G401.6 (cell line): Measurements from ENCODE around the gene SOX13.
"Not testable (repeated sequence)": the region's sequence is repeated elsewhere in the genome, so short reads cannot be mapped to it uniquely, and the experiment has no call there.

Source experiments
- FAIRE-seq: peaks from 2 replicates; lab custom pipeline; 2012; peaks lifted over from hg19 to GRCh38; lab: Jason Lieb, UNC

The SOX13 gene

DNA sequence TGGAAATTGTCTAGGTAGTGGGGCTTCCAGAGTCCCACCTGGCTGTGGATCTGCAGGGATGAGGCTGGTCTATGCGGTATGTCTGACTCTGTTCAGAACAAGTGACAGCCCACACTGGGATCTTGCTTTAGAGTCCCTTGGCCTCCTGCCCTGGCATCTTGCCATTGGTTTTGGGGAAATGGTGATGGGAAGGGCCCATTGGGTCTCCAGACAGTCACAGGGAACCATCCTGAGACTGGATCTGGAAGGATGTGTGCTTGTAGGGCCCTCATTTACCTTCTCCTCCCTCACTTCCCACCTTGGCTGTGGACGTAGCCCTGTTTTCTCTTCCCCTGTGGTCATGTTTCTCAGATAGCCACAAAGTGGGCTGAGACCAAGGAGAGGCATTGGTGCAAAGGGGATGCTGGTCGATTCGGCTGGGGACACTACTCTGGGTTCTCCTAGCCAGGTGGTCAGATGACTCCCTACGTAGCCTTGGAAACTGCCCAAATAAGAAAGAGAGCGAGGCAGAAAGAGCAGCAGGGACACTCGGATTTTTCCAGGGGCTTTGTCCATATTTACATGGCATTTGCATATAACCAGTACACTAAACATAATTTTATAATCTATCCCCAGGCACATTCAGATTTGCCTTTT, 15.1 kb downstream of the SOX13 start:
- no peak for FAIRE-seq

- no peak for FAIRE-seq
Measured at GRCh38 chr1:204088596-204088995, 15.7 kb downstream of the SOX13 start.

GRCh38 chr1:204089044-204089751, 16.3 kb downstream of the SOX13 start:
- no peak for FAIRE-seq

- not testable (repeated sequence) for FAIRE-seq
Measured at GRCh38 chr1:204090132-204090531, 17.2 kb downstream of the SOX13 start.

DNA sequence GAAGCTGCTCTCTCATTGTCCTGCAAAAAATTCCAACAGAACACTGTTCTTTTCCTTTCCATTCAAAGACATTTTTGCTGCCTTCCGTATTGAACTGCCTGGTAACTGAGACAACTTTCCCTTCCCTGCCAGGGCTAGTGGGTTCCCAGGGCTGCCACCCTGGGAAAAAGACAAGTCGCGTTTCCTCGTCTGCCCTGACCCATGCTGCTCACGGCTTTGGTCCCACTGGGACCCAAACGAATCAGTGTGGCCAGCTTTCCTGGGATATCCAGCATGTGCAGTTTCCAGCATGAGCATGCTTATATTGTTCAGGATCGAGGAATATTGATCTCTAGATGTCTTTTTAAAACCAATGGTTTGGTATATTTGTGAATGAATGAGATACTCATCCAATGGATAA, 18.2 kb downstream of the SOX13 start:
- FAIRE-seq = no peak

- no peak for FAIRE-seq
Measured at GRCh38 chr1:204091787-204092312, 18.9 kb downstream of the SOX13 start.

GRCh38 chr1:204092632-204093420, 19.9 kb downstream of the SOX13 start:
- FAIRE-seq = no peak

GRCh38 chr1:204093421-204093717, 20.5 kb downstream of the SOX13 start:
- FAIRE-seq = no peak

GRCh38 chr1:204093781-204094180, 20.9 kb downstream of the SOX13 start:
- no peak for FAIRE-seq

DNA sequence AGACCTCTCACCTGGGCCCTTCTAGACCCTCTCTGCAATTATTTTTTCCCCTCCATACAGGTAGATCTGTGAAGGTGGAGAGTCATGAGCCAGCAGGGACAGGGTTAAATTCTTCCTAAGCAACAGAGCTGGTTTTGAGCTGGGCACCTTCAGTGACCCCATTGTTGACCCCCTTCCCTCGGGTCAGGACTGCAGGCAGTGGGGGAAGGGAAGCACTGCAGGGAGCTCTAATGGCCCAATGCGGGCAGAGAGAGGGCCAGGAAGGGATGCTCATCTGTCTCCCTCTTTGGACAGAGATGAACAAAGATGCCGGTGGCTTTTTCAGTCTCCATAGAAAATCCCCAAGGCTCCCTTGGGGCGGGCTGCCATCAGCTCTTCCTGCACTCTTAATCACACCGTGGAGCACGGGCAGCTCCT, 21.4 kb downstream of the SOX13 start:
- no peak for FAIRE-seq

DNA sequence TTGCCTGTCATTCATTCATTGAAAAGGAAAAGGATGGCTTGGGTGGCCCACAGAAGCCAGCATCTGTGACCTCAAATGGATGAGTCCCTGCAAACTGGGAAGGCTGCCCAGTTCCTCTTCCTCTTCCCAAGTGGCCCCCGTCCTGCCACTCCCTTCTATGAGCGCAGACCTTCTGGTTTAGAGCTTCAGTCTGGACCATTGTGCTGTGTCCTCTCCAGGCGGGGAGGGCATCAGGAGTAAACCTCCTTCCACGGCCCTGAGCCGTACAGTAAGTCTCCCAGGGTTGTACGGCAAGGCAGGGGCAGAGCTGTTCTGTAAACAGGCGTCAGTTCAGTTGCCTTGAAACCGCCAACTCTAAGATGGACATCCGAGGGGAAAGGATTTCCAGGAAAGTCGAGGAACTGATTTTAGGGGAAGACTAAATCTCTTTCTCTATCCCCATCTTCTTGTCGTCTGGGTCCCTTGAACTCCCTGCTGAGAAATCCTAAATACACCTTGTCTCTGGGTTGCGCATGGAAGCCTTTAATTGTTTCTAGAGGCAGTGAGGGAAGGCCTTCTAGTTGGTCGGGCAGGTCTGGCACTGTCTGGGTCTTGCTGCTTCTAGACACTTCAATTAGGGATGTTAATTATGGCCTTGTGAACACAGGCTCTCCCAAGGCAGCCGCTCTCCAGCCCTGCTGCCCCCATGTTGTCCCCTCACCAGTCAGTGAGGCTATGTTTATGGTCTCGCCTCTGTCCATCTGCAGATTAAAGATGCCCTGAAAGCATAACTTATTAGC, 22.1 kb downstream of the SOX13 start:
- FAIRE-seq = no peak

DNA sequence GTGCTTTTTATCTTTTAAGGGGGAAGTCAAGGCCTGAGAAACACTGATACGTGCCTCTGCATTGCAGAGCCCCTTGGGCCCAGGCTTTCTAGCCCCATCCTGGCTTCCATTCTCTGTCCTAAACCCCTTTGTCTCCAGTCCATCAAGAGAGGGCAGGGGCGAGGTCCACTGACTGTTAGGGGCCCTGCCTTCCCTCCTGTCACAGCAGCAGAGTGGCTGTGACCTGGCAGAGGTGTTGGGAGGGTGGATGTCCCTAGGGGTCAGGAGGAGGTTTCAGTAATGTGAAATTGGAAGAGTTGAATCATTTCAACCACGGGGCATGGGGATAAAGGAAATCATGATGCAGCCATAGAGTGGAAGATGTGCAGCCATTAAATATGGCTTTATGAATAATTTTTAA, 24.0 kb downstream of the SOX13 start:
- FAIRE-seq = no peak

DNA sequence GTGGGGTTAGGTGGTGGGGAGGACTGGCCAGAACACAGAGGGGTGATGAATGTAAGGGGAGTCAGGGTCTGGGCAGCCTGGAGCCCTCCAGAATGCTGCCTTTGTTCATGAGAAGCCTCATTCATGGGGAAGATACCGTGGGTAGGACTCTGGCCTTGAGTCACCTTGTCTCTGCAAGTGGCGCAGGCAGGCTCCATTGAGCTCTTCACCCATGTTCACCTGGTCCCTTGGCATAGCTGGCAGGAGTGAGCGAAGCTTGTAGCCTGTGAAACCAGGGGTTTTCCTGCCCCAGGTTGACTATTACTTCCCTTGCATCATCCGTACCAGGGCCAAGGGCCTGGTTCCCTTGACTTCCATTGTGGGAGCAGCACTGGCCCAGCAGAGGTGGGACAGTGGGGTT, 25.8 kb downstream of the SOX13 start:
- no peak for FAIRE-seq

DNA sequence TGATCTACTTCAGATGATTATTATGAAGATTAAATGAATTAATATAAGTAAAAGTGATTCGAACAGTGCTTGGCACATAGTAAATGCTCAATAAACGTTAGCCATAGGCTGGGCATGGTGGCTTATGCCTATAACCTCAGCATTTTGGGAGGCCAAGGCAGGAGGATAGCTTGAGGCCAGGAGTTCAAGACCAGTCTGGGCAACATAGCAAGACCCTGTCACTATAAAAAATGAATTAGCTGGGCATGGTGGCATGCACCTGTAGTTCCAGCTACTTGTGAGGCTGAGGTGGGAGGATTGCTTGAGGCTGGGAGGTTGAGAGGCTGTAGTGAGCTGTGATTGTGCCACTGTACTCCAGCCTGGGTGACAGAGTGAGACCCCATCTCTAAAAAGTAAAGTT, 26.8 kb downstream of the SOX13 start:
- not testable (repeated sequence) for FAIRE-seq

- no peak for FAIRE-seq
Measured at GRCh38 chr1:204102029-204102611, 29.2 kb downstream of the SOX13 start.

DNA sequence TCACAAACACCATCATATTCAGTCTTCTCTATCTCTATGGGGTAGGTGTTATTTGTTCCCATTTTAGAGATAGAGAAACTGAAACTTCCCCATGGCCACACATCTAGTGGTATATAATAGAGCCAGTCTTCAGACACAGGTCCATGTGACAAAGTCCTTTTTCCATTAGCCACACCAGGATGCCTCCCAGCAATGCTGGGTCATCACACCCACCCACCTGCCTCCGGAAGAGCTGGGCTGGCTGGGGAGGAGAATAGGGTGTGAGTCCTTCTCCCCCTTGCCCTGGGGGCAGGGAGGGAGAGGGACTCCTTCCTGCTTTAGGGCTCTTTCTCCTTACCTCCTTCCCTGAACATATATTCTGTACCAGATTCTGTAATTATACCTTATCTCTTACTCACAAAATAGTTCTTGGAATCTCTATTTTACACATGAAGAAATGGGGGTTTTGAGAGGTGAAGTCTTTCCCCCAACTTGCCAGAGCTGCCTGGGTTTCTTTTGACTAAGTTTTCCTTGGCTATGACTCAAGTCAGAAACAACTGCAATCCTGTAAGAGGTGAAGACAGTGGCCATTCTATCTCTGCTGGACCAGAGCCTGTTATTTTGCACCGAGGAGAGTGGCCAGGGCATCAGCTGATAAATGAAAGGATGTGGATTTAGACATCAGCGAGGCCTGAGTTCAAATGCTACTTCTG, 30.0 kb downstream of the SOX13 start:
- no peak for FAIRE-seq

DNA sequence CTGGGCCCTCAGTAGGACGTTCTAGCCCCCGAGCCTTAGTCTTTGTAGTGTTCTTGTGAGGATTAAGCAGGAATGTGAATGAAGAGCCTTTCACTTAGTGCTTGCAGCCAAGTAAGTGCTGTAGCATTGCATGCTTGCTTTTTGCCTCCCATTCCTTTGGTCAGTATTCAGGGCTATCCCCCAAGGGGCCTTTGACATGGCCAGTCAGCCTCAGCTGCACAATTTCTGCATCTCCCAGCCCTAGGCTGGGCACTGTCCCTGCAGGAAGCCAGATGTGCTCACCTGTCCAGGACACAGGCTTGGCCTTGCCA, 30.5 kb downstream of the SOX13 start:
- no peak for FAIRE-seq

GRCh38 chr1:204104331-204105130, 31.6 kb downstream of the SOX13 start:
- no peak for FAIRE-seq

GRCh38 chr1:204105131-204105515, 32.2 kb downstream of the SOX13 start:
- FAIRE-seq = no peak

DNA sequence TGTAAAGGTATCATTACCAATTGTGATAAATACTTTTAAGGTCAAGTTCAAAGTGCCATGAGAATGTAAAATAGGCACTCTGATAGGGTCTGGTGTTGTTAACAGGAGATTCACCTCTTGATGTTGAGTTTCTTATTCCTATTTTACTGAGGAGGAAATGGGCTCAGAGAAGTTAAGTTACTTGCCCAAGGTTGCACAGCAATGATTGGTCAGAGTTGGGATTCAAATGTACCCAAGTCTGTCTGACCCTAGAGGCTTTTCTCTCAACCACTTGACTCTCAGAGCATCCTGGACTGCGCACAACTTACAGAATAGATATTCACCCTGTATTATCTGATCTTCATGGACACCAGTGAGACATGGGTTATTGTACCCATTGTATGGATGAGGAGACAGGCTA, 33.9 kb downstream of the SOX13 start:
- FAIRE-seq = no peak

- FAIRE-seq = no peak
Measured at GRCh38 chr1:204107892-204108291, 35.0 kb downstream of the SOX13 start.
